AG10803 (cell line): ENCODE measurements around the gene RAB37.

Experiments
- DNase-seq: peaks from one replicate; pipeline ENCODE4 v3.0.0; 2010; ENCODE audit warnings: low read depth
- H3K4me3 ChIP-seq: 2 replicates; pipeline ENCODE4 v1.5.1; 2011; ENCODE audit warnings: mild to moderate bottlenecking, low read length, control low read depth
- TF ChIP-seq, protein P1 (sequence below): conservative IDR thresholded peaks from 2 replicates; pipeline ENCODE4 v1.5.1; 2011; ENCODE audit warnings: mild to moderate bottlenecking, low read length, control low read depth, inconsistent platforms

Gene RAB37

DNA sequence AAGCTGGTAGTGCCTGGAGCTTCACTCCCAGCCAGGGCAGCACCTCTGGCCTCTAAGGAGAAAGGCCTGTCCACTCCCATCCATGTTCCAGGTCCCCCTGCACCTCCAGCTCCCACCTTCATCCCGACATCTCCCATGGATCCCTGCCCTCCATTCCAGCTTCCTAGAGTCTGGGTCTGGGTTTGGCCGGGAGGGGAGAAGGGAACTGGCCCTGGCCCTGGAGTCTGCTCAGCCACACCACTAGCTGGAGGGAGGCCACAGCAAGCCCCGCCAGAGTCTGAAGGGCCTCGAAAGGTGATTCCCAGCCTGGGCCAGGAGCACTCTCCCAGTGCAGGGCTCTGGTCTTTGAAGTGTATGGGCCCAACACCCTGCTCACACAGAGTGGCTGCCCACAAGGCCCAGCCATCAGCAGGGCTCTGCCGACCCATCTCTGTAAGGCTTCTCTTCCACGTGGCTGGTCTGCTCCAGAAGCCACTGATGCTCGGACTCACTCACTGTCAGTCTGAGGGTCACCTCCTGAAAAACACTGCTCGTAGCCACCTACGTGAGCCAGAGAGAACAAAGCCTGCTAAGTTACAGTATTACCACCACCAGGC, 34.4 kb downstream of the RAB37 start:
- no peak for DNase-seq
- TF ChIP-seq, protein P1, sequence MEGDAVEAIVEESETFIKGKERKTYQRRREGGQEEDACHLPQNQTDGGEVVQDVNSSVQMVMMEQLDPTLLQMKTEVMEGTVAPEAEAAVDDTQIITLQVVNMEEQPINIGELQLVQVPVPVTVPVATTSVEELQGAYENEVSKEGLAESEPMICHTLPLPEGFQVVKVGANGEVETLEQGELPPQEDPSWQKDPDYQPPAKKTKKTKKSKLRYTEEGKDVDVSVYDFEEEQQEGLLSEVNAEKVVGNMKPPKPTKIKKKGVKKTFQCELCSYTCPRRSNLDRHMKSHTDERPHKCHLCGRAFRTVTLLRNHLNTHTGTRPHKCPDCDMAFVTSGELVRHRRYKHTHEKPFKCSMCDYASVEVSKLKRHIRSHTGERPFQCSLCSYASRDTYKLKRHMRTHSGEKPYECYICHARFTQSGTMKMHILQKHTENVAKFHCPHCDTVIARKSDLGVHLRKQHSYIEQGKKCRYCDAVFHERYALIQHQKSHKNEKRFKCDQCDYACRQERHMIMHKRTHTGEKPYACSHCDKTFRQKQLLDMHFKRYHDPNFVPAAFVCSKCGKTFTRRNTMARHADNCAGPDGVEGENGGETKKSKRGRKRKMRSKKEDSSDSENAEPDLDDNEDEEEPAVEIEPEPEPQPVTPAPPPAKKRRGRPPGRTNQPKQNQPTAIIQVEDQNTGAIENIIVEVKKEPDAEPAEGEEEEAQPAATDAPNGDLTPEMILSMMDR, result no peak
- no peak overlapping the region for H3K4me3 ChIP-seq

DNA sequence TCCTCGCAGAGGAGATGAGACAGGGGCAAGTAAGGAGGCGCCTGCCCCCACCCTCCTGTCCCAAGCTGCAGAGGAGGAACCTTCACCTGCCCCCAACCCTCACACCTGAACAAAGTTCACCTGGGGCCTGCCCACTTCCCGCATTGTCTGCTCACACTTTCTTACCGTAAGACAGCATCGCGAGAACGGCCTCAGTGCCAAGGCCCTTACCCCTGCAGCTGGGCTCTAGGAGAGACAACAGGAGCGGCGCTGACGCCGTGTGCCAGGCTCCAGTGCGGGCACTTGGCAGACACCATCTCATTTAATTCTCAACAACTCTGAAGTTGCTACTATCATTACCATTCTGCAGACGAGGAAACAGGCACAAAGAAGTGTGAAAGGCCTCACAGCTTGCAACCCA, 35.0 kb downstream of the RAB37 start:
- no peak overlapping the region for H3K4me3 ChIP-seq
- DNase-seq, result no peak
- TF ChIP-seq, protein P1, result no peak

DNA sequence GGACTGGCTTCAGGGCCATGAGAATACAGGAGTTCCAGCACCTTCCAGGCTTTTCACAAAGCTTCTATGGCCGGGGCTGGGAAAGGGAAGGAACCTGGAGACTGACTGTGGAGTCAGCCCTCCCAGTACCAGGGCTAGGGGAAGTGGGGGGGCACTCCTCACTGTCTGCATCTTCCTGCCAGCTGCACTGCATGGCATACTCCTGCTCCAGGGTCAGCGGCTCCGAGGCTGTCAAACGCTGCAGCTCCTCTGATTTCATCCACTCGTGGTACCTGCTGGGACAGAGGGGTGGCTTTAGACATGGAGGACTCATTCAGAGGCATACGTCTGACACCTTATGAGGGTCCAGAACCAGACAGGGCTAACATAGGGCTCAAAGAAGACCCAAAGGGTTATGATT, 36.4 kb downstream of the RAB37 start:
- TF ChIP-seq, protein P1, result no peak
- DNase-seq, result no peak
- no peak overlapping the region for H3K4me3 ChIP-seq

DNA sequence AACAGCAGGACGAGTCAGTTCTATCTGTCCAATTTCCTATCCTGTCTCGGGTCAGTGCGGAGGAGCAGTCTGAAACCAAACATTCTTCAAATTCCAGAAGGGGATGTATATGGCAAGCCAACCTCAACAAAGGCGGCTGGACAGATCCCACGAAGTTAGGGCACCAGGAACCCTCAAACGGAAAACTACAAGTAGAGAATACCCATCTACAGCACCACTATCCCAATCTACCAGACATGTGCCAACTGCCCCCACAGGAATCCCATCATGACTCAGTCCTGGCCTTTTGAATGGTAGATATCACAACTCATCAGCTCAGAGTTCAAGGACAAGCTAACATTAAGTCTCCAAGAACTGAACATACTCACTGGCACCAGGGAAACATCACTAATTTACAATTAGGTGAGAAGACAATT, 36.8 kb downstream of the RAB37 start:
- DNase-seq, result peak; percentile 65
- H3K4me3 ChIP-seq, result no peak overlapping the region
- TF ChIP-seq, protein P1, result no peak

DNA sequence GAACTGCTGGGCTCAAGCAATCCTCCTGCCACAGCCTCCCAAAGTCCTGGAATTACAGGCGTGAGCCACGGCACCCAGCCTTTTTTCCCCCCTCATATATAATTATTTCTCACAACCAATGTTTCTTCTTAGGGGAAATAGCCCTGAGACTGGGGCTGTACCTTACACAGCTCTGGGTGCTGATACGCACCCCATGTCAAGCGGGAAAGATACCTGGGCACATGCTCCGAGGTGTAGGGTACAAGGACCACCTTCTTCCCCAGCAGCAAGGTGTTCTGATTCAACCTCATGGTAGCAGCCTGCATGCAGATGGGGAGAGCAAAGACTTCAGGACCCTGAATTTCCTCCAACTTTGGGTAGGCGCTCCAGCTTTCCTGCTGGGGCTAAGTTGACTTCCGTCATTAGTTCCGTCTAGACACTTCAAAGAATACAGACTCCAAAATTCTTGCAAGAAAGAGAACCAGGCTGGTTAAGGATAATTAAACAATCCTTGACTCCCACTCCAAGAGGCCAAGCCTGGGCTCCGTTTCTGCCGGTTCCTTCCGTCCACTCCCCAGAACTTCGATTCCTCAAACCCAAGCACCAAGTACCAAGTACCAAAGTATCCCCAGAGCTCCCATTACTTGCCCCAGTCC, 38.5 kb downstream of the RAB37 start:
- DNase-seq, result no peak
- TF ChIP-seq, protein P1, result no peak
- H3K4me3 ChIP-seq, result peak overlapping the region; percentile 96

DNA sequence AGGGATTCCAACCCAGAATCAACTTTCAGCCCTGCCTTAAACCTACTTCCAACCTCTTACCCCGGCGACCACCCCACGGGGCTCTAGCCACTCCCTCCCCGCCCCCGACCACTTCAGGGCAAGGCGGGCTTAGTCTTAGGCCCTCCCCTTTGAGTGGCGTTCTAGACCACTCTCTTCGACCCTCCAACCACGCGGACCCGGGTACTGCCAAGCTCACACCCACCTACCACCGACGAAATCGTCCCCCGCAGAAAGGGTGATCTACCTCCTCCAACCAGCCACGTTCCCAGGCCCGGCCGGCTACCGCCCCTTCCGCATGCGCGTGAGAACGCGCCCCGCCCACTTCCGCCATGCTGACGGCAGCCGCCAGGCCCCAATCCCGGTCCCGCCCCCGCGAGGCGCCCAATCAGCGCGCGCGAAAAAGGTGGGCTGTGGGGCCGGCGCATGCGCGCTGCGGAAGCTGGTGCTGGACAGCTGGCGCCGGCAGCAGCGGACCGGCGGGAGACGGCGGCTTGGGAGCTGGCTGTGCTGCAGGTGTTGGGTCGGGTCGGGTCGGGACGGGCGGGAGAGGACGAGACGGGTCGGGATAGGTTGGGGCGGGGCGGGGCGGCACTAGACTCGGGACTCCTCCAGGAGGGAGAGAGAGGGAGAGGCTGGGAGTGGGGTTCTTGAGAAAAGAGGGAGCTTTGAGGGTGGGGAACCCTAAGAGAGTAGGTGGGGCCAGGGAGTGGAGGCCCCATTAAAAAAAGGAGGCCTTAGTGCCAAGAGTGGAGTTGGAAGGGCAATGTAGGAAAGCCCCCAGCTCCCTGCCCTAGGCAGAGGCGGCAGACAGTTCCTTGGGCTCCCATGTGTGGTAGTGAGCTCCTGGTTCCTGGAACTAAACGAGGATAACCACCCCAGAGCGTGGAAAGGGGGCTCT, 39.2 kb downstream of the RAB37 start, which contains the start of gene NAT9:
TSS of gene NAT9 (minus strand) at position 302 of the 919 bp plus-strand sequence. CDS start 647 bp downstream, outside the sequence.
- DNase-seq, result peak; percentile 92
- peak within 1 kb of the TSS; percentile 96 for H3K4me3 ChIP-seq
- TF ChIP-seq, protein P1, result no peak
